Stimulated activated effector memory CD8-positive, alpha-beta T cell treated with anti-CD3 and anti-CD28 coated beads, Interleukin-12 subunit alpha, Interleukin-12 subunit beta, amount 100 ng/mL, for 72 hours (primary cell): ENCODE results near the gene GOLGA8J.
"Not testable (repeated sequence)": the region's sequence is repeated elsewhere in the genome, so short reads cannot be mapped to it uniquely, and the experiment has no call there.

Source experiments
- ATAC-seq: fragments of 150-1000 bp; cut with Tn5 transposase; 2 replicates; pipeline ENCODE4 v1.10.0; 2021
- DNase-seq, 2 donors: peaks; one replicate each; pipeline ENCODE4 v3.0.0; 2021 to 2022; ENCODE audit warnings: low spot score in 2 of 2
- H3K27ac Mint-ChIP-seq: one replicate; pipeline ENCODE4 v1.8.0; 2022; ENCODE audit warnings: mild to moderate bottlenecking, mixed read lengths
- H3K36me3 Mint-ChIP-seq: one replicate; pipeline ENCODE4 v1.8.0; 2022; ENCODE audit warnings: mild to moderate bottlenecking, mixed read lengths
- H3K4me1 Mint-ChIP-seq: one replicate; pipeline ENCODE4 v1.8.0; 2022; ENCODE audit warnings: mixed read lengths
- H3K4me3 Mint-ChIP-seq: one replicate; pipeline ENCODE4 v1.8.0; 2022; ENCODE audit warnings: mild to moderate bottlenecking, mixed read lengths
- H3K9me3 Mint-ChIP-seq: one replicate; pipeline ENCODE4 v1.8.0; 2022; ENCODE audit warnings: mixed read lengths

GOLGA8J gene

DNA sequence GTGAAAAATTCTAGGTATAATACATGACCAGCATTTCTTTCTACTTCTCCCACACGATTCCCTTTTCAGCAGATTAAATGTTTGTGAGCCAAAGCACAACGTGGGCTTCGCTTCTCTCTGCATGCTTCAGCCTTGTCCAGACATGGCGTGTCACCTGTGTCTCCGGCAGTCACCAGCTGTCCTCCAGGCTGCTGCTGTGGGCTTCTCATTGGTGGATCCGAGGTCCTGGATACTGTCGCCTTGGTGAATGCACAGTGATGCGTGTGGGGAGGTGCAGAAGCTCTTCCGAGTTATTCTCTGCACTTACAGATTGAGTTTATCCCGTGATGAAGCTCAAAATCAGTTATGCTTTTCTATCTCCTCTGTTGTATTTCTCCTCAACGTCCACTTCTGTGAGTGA is 23.0 kb upstream of the GOLGA8J start:
- H3K9me3 Mint-ChIP-seq, result no peaks in the 10 kb centered on the region
- H3K4me1 Mint-ChIP-seq, result no peaks in the 10 kb centered on the region
- H3K27ac Mint-ChIP-seq, result no peak overlapping the region
- no peaks in the 10 kb centered on the region for H3K36me3 Mint-ChIP-seq
- ATAC-seq (no peak), DNase-seq (no peak)
- H3K4me3 Mint-ChIP-seq, result no peak overlapping the region

DNA sequence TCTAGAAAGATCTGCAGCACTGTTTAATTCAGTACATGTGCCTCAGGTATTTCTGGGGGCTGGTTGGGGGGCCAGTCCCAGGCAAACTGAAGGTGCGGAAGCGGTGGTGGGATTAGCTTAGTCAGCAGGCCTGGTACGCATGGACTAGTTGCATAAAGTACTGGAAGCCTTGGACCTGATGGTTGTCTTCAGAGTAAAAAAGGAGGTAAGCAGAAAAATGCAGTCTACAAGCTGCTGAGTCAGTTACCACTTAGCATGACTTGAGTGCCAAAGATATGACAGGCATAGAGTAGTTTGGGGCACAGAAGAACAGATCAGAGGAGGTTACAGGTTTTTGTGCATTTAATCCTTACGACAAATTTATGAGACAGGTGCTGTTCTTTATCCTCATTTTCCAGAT is 19.9 kb upstream of the GOLGA8J start:
- Mint-ChIP-seq H3K9me3 (no peaks in the 10 kb centered on the region), H3K4me3 (no peak overlapping the region), H3K4me1 (no peaks in the 10 kb centered on the region), H3K36me3 (no peaks in the 10 kb centered on the region), H3K27ac (no peak overlapping the region)
- no peak for DNase-seq
- no peak for ATAC-seq

DNA sequence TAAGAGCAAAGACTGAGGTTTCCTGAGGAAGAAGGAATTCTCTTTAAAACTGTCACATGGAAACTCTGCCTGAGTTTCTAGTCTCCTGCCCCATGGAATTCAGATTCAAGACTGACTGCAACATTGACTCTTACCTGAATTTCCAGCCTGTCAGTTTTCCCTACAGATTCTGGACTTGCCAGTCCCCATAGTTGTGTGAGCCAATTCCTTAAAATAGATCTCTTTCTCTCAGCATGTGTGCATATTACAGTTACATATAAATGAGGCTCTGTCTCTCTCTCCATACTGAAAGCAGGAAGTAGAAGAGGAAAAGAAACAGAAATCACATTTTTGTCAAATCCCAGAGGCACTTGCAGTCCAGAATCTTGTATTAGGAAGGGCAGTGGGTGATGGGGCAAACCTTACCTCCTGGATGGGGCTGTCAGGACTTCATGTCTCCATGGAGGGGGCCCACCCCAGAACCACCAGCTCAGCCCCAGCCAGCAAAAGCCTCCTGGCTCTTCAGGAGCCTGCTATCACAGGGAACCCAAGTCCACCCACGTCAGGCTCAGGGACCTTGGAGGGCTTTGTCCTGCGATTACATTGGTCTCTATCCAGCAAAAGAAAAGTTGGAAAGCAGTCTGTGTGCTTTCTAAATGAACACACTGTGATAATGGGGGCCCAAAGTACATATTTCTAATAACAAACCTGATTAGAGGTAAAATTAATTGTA is 18.8 kb upstream of the GOLGA8J start:
- Mint-ChIP-seq H3K27ac (no peak overlapping the region), H3K36me3 (no peaks in the 10 kb centered on the region), H3K9me3 (peaks cover 4% of the 10 kb centered on the region), H3K4me1 (no peaks in the 10 kb centered on the region), H3K4me3 (no peak overlapping the region)
- ATAC-seq (no peak), DNase-seq (no peak)

DNA sequence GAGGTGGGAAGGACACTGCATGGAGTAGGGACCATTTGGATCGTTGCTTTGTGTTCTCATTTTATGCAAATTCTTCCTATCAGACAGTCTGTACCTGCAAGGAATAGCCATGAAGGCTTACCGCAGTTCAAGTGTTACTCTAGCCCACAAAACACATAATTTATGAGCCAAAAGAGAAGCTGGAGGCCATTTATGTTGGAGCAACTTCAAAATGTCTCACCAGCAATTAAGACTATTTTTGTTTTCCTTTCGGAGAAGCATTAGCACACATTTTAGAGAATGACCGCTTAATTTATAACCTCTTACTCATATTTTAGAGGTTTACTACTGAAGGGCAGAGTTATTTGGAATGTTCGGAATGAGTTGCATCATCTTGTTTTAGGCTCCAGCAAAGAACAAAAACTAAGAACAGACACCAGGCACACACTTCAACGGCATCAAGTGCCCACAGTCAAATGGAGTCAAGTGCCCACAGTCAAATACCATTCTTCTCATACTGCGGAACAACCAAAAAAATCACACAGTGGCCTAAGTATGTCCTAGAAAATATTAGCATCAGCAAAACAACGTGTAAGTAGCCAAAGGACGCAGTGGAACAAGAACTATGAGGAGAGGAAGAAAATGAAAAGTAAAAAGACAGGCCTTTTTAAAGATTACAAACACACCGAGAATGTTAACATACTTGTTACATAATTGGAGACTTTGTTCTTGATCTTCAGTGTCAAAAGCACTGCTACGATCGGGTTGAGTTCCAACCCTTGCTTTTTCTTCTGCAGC is 17.5 kb upstream of the GOLGA8J start:
- H3K9me3 Mint-ChIP-seq, result peaks cover 4% of the 10 kb centered on the region
- H3K4me3 Mint-ChIP-seq, result no peak overlapping the region
- no peak overlapping the region for H3K27ac Mint-ChIP-seq
- H3K4me1 Mint-ChIP-seq, result no peaks in the 10 kb centered on the region
- DNase-seq, result no peak
- ATAC-seq, result no peak
- no peaks in the 10 kb centered on the region for H3K36me3 Mint-ChIP-seq

DNA sequence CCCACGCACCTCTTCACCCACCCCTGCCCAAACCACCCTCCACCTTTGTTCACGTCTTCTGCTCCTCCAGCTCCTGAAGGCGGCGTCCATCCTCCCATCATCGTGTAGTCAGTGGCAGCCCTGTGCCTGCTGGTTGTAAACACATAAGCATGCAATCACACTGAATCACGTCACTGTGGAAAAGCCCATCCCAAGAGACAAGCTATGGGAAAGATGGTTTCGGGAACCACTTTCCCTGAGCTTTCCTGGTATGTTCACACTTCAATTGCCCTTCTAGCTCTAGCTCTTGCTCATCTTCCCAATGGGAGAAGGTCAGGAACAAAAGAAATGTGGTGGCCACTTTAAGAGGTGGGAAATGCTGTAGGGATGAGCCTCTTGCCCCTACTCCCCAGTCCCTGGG is 14.4 kb upstream of the GOLGA8J start:
- H3K27ac Mint-ChIP-seq, result no peak overlapping the region
- no peak overlapping the region for H3K4me3 Mint-ChIP-seq
- peaks cover 4% of the 10 kb centered on the region for H3K9me3 Mint-ChIP-seq
- H3K36me3 Mint-ChIP-seq, result no peaks in the 10 kb centered on the region
- ATAC-seq (no peak), DNase-seq (no peak)
- H3K4me1 Mint-ChIP-seq, result no peaks in the 10 kb centered on the region

DNA sequence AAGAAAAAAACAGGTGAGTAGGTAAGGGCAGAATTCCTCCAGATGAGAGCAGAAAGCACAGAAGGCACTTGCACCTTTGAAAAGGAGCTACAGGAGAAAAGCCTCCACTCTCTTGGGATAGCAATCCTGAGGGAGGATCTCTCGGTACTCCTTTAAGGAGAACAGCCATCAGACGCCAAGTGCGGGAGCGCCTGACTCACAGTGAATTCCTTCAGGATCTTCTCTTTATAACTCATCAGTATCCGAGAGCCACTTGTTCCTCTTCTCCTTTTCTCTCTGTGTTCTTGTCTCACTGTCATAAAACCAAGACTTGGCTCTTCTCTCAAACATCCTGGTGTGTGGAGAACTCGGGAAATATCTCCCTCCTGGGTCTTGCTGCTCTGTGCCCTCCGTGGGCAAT is 10.1 kb upstream of the GOLGA8J start:
- Mint-ChIP-seq H3K4me3 (no peak overlapping the region), H3K27ac (no peak overlapping the region), H3K36me3 (no peaks in the 10 kb centered on the region), H3K9me3 (peaks cover 4% of the 10 kb centered on the region), H3K4me1 (no peaks in the 10 kb centered on the region)
- DNase-seq (no peak), ATAC-seq (no peak)

DNA sequence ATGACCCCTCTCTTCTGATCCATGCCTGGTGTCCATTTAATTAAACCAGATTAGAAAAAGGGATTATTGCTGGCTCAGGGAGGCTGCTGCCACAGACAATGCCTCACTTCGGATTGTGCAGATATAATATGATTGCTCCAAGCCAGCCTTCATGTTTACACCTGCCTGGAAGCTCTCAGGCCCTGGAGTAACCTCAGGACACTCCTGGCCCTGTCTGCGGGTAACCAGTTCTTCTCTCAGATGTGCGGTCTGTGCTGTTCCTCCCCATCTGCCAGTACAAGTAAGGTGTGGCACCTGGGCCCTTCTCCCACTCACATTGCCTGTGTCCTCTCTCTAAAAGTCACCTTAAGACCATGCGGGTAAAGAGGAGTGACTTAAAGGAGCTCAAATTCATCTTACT is 8.8 kb upstream of the GOLGA8J start:
- no peaks in the 10 kb centered on the region for H3K9me3 Mint-ChIP-seq
- no peaks in the 10 kb centered on the region for H3K4me1 Mint-ChIP-seq
- no peak overlapping the region for H3K4me3 Mint-ChIP-seq
- DNase-seq, result no peak
- no peak overlapping the region for H3K27ac Mint-ChIP-seq
- no peak for ATAC-seq
- no peaks in the 10 kb centered on the region for H3K36me3 Mint-ChIP-seq

DNA sequence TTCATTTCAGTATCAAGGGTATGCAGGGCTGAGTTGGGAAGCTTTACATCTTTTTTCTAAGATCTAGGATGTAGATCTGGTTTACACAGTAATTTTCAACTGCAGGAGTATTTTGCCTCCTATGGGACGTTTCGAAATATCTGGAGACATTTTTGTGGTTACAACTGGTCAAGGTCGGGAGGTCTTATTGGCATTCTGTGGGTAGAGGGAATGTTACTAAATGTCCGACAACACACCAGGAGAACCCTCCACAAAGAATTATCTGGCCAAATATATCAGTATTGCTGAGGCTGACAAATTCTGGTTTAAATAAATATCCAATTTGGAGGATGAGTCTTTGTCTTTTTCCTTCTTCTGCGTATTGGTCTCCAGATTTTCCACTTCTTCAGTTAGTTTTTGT is 1.9 kb upstream of the GOLGA8J start:
- ATAC-seq, H3K27ac Mint-ChIP-seq, DNase-seq, H3K36me3 Mint-ChIP-seq, H3K4me1 Mint-ChIP-seq, H3K4me3 Mint-ChIP-seq, H3K9me3 Mint-ChIP-seq: not testable (repeated sequence)

DNA sequence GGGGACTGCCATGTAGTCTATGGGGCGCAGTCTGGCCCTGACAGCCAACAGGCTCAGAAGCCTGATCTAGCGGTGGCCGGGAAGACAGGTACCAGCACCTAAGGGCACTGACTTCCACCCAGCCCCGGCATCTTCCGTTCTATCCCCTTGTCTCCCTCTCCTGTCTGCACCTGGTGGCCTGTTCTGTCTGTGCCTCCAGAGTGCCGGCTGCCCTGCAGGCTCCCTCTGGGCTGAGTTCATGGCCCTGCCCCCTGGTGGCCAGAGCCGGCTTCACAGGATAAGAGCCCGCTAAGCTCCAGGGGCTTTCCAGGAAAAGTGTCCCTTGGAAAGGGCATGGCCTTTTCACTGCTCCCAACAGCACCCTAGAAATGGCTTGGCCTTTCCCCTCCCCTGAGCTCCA is 15.1 kb downstream of the GOLGA8J start:
- H3K9me3 Mint-ChIP-seq, H3K4me3 Mint-ChIP-seq, DNase-seq, H3K27ac Mint-ChIP-seq, H3K4me1 Mint-ChIP-seq, H3K36me3 Mint-ChIP-seq: not testable (repeated sequence)
- ATAC-seq, result peak; percentile 69

DNA sequence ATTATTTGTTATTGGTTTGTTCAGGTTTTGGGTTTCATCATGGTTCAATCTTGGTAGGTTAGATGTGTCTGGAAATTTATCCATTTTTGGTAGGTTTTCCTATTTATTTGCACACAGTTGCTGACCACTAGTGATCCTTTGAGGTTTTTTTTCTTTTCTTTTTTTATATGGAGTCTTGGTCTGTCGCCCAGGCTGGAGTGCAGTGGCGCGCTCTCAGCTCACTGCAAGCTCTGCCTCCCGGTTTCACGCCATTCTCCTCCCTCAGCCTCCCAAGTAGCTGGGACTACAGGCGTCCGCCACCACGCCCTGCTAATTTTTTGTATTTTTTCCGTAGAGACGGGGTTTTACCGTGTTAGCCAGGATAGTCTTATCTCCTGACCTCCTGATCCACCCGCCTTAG is 20.1 kb downstream of the GOLGA8J start:
- not testable (repeated sequence) for ATAC-seq, DNase-seq, H3K9me3 Mint-ChIP-seq, H3K4me1 Mint-ChIP-seq, H3K36me3 Mint-ChIP-seq, H3K4me3 Mint-ChIP-seq, H3K27ac Mint-ChIP-seq

DNA sequence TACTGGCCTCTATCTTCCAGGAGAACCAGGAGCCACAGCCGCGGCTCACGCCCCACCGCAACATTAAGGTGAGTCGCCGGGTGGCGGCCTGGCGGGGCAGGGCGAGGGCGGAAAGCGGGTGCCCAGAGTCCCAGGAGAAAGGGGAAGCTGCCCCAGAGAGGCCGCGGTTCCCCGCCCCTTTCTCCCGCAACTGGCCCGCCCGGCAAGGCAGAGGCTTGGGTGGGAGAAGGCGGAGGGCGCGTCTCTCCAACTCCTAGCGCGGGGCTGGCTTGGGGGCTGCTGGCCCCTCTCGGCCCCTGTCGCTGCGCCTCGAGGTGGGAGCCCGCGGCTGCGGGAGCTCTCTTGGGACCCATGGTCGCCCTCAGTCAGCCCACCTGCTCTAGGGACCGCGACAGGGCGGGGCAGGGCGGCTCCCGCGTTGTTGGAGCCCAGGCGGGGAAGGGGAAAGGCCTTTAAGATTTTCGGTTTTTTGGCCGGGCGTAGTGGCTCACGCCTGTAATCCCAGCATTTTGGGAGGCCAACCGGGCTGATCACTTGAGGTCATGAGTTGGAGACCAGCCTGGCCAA is 21.3 kb downstream of the GOLGA8J start:
- H3K27ac Mint-ChIP-seq, result not testable (repeated sequence)
- peak; percentile 59 for ATAC-seq

DNA sequence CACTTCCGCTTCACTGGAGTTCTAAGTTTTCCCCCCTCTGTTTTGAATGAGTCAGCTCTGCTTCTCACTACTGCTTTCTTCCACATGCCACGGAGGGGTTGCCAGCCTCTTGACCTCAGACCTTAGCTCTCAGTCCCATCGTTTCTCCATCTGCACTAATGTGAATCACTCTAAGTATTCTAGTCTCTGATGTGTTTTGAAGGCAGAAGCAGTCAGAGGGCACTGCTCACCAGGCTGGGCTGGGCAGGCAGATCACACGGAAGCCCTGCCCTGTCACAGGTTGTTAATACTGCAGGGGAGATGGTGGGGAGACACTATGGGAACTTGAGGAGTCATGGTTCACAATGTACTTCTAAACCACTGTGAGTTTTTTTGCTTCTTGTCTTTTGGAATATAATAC is 27.8 kb downstream of the GOLGA8J start:
- not testable (repeated sequence) for H3K4me1 Mint-ChIP-seq, ATAC-seq, H3K36me3 Mint-ChIP-seq, DNase-seq, H3K27ac Mint-ChIP-seq, H3K4me3 Mint-ChIP-seq, H3K9me3 Mint-ChIP-seq

More for the DNA sequence above, 21.3 kb downstream of the GOLGA8J start:
- not testable (repeated sequence) for H3K36me3 Mint-ChIP-seq, DNase-seq, H3K4me3 Mint-ChIP-seq, H3K9me3 Mint-ChIP-seq, H3K4me1 Mint-ChIP-seq

DNA sequence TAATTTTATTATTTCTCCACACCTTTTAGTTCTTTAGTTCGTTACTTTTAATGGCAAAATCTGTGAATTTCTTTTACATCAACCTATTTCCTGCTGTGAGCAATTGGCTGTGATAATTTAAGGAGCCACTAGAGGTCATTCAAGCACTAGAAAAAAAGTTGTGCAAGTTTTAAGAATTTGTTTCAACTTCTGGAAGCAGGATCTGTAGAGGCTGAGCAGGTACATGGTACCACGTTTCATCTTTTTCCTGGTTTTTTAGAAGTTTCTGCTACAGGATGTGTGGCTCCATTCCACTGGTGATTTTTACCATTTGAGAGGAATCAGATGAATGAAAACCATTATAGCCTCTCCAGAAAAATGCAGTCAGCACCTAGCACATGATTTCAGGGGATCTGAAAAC is 47.3 kb downstream of the GOLGA8J start:
- ATAC-seq, H3K27ac Mint-ChIP-seq, H3K4me3 Mint-ChIP-seq, DNase-seq, H3K4me1 Mint-ChIP-seq, H3K9me3 Mint-ChIP-seq, H3K36me3 Mint-ChIP-seq: not testable (repeated sequence)

DNA sequence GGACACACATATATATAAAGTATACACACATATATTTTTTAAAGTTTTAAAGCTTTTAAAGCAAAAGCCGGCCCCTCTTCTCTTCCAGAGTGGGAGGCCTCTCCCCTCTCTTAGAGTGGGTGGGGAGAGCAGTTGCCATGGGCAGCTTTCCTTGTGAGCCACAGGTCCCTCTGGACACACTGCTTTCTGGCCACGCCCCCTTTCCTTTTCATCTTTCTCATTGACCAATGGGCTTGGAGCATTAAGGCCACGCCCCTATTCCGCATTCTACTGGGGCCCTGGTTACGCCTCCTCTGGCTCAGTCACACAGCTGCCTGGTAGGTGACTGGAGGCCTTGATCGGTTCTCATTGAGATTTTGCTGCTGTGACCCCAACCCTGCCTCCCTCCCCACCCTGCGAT is 52.0 kb downstream of the GOLGA8J start, which contains the start of gene GOLGA8T:
Gene GOLGA8T (plus strand): TSS at position 301 of the 400 bp plus-strand sequence. CDS start 98 bp downstream, at position 399.
- not testable (repeated sequence) for DNase-seq, ATAC-seq, H3K4me1 Mint-ChIP-seq, H3K9me3 Mint-ChIP-seq, H3K27ac Mint-ChIP-seq, H3K36me3 Mint-ChIP-seq, H3K4me3 Mint-ChIP-seq
